Endodermal cell (in vitro differentiated cells): ENCODE measurements around the gene ZHX3. TPM values are rescaled to one million over a fixed set of nuclear protein-coding genes. Genes with fewer than 3 reads are reported as not detected.

ENCODE experiments used
- DNase-seq: peaks from one replicate; pipeline ENCODE4 v3.0.0-alpha.2; 2017
- H3K27ac ChIP-seq: 2 replicates; pipeline ENCODE4 v1.5.1; 2013; ENCODE audit warnings: mild to moderate bottlenecking, low read depth, low read length, moderate library complexity
- H3K27me3 ChIP-seq: 2 replicates; pipeline ENCODE4 v1.6.1; 2013; ENCODE audit warnings: mild to moderate bottlenecking, low read length, moderate library complexity; ENCODE audit not compliant: insufficient read depth, control insufficient read depth, poor library complexity, severe bottlenecking
- H3K36me3 ChIP-seq: 2 replicates; pipeline ENCODE4 v1.7.0; 2013; ENCODE audit warnings: mild to moderate bottlenecking, low read length, moderate library complexity; ENCODE audit not compliant: control insufficient read depth, insufficient read depth
- H3K4me1 ChIP-seq: one replicate; pipeline ENCODE4 v1.7.0; 2013; ENCODE audit warnings: low read length; ENCODE audit not compliant: control insufficient read depth, insufficient read depth
- H3K4me3 ChIP-seq: 2 replicates; pipeline ENCODE4 v1.5.1; 2013; ENCODE audit warnings: mild to moderate bottlenecking, low read length, moderate library complexity
- H3K9ac ChIP-seq: 2 replicates; pipeline ENCODE4 v1.6.1; 2013; ENCODE audit warnings: mild to moderate bottlenecking, low read length, moderate library complexity; ENCODE audit not compliant: poor library complexity, severe bottlenecking; ENCODE audit errors: extremely low read depth
- H3K9me3 ChIP-seq: 2 replicates; pipeline ENCODE4 v1.6.1; 2013; ENCODE audit warnings: mild to moderate bottlenecking, low read length, moderate library complexity; ENCODE audit not compliant: control insufficient read depth
- H3K27ac Mint-ChIP-seq: 2 replicates; pipeline ENCODE4 v1.8.0; 2020; ENCODE audit warnings: mixed read lengths
- H3K27me3 Mint-ChIP-seq: 2 replicates; pipeline ENCODE4 v1.8.0; 2021; ENCODE audit warnings: mild to moderate bottlenecking, mixed read lengths; ENCODE audit not compliant: insufficient read depth
- H3K36me3 Mint-ChIP-seq: 2 replicates; pipeline ENCODE4 v1.8.0; 2020; ENCODE audit warnings: low read depth, mixed read lengths
- H3K4me1 Mint-ChIP-seq: 2 replicates; pipeline ENCODE4 v1.8.0; 2020; ENCODE audit warnings: mixed read lengths
- H3K4me3 Mint-ChIP-seq: 2 replicates; pipeline ENCODE4 v1.8.0; 2020; ENCODE audit warnings: mild to moderate bottlenecking, moderate library complexity, mixed read lengths
- H3K9me3 Mint-ChIP-seq: 2 replicates; pipeline ENCODE4 v1.8.0; 2020; ENCODE audit warnings: mild to moderate bottlenecking, mixed read lengths
- CTCF ChIP-seq: fragments of 200-600 bp; sonication (generic); conservative IDR thresholded peaks from 2 replicates; pipeline ENCODE4 v1.5.0; 2021; ENCODE audit warnings: antibody characterized with exemption, mild to moderate bottlenecking
- WGBS, 2 experiments: methylation state at CpG; one replicate each; pipeline versions ENCODE4 v1.1.5 to v1.1.7; 2013; ENCODE audit warnings: missing lambda C conversion rate in 2 of 2, mixed read lengths in 1 of 2; ENCODE audit not compliant: insufficient coverage in 1 of 2, insufficient read length in 1 of 2; 5-methylcytosine and 5-hydroxymethylcytosine counted together
- total RNA-seq, 2 donors: library from RNA; stranded (reverse); fragmentation: NEBNext Ultra II Directional in 1 of 2; extraction: Animal tissue kit (Norgen Biotek cat#: 25700) in 1 of 2; gene quantifications; 2 replicates in 1 of 2; 3 replicates in 1 of 2; pipeline ENCODE4 v1.2.1, GENCODE V29; 2021

Gene ZHX3
- total RNA-seq, 2 donors from 2014 or later: 5.4 to 5.5 TPM

DNA sequence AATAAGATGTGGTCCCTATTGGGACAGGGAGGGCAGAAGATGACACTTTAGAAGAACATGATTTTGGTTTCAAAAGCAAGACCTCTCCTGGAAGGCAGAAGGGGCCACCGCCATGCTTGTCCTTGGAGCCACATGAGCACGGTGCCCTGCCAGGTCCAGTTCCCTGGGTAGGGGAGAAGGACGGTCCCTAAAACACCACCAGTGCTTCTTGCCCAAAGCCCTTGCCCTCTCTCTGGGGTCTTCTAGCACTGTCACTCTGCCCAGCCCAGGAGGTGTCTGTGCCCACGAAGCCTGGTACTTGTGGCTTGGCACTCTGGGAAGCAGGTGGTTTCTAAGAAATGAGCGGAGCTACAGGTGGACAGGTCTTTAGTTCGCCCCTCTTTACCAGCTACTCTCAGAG, 134.1 kb downstream of the ZHX3 start:
- no peaks in the 10 kb centered on the region for H3K9me3 Mint-ChIP-seq
- no peak overlapping the region for H3K4me3 ChIP-seq
- H3K27me3 ChIP-seq: no peaks in the 10 kb centered on the region
- H3K36me3 Mint-ChIP-seq: peaks cover 4% of the 10 kb centered on the region
- H3K27me3 Mint-ChIP-seq: no peaks in the 10 kb centered on the region
- no peak overlapping the region for H3K4me3 Mint-ChIP-seq
- no peak overlapping the region for H3K27ac ChIP-seq
- H3K4me1 Mint-ChIP-seq: peaks cover 7% of the 10 kb centered on the region
- no peaks in the 10 kb centered on the region for H3K9me3 ChIP-seq
- H3K27ac Mint-ChIP-seq: no peak overlapping the region
- no peak overlapping the region for H3K9ac ChIP-seq
- DNase-seq: peak; percentile 47
- peaks cover 2% of the 10 kb centered on the region for H3K4me1 ChIP-seq
- H3K36me3 ChIP-seq: peaks cover 6% of the 10 kb centered on the region
- 83 to 93% methylated on average over 6 of the region's 6 CpGs for WGBS, 2 experiments
- TF ChIP-seq CTCF: no peak

DNA sequence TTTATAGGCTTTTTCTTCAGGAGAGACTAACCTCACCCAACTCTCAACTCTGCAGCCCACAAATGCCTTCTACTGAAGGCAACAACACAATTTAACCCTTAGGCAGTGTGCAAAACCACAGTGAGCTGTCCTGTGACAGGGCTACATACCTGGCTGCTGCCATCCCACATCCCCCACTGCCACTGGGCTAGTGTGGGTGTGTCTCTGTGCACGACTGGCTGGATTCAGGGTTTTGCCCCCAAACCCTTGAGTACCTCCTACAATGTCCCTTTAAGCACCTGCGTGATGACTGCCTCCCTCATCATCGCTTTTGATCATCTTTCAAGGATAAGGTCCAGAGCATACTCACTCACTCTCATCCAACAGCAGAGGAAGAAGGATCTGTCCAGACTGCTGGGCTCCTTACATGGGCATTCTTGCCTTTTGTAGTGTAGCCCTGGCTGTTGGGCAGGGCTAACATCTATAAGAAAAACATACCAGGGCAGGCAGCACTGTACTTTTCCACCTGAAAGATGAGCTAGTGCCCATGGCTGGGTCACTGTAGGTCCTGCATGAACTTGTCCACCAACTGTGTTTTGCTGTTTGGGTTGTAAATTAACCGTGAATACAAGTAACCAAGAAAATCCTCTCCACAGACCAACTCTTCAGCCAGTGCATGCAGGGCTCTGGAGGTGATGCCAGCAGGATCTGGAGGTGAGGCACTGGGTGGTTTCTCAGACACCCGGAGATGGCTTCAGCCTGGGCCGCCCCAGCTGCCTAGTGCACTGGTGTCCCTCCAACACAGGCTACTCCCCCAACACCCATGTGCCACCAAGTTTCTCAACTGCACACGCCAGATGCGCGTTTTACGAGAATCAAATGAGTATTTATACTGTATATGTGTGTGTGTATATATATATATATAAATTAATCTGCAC, 135.0 kb downstream of the ZHX3 start:
- Histone ChIP-seq H3K27me3 (no peaks in the 10 kb centered on the region), H3K36me3 (peaks cover 14% of the 10 kb centered on the region), H3K9ac (no peak overlapping the region), H3K9me3 (no peaks in the 10 kb centered on the region), H3K27ac (no peak overlapping the region), H3K4me1 (peaks cover 2% of the 10 kb centered on the region), H3K4me3 (no peak overlapping the region)
- H3K4me1 Mint-ChIP-seq: peaks cover 12% of the 10 kb centered on the region
- H3K9me3 Mint-ChIP-seq: no peaks in the 10 kb centered on the region
- no peak for TF ChIP-seq CTCF
- no peak overlapping the region for H3K4me3 Mint-ChIP-seq
- H3K27ac Mint-ChIP-seq: no peak overlapping the region
- peak; percentile 29 for DNase-seq
- no peaks in the 10 kb centered on the region for H3K27me3 Mint-ChIP-seq
- WGBS, 2 experiments: 92 to 94% methylated on average over 4 to 6 of the region's 10 CpGs
- peaks cover 4% of the 10 kb centered on the region for H3K36me3 Mint-ChIP-seq

- Mint-ChIP-seq H3K4me3 (no peak overlapping the region), H3K9me3 (no peaks in the 10 kb centered on the region), H3K36me3 (peaks cover 5% of the 10 kb centered on the region), H3K4me1 (peaks cover 12% of the 10 kb centered on the region), H3K27ac (no peak overlapping the region), H3K27me3 (no peaks in the 10 kb centered on the region)
- 90 to 95% methylated on average over 3 of the region's 3 CpGs for WGBS, 2 experiments
- peak; percentile 41 for DNase-seq
- no peaks in the 10 kb centered on the region for H3K9me3 ChIP-seq
- peaks cover 23% of the 10 kb centered on the region for H3K36me3 ChIP-seq
- H3K4me1 ChIP-seq: peaks cover 2% of the 10 kb centered on the region
- no peak overlapping the region for H3K9ac ChIP-seq
- H3K27me3 ChIP-seq: no peaks in the 10 kb centered on the region
- H3K4me3 ChIP-seq: no peak overlapping the region
- no peak overlapping the region for H3K27ac ChIP-seq
- no peak for TF ChIP-seq CTCF
These were observed 136.0 kb downstream of the ZHX3 start for GRCh38 chr20:41181567-41181966.
